Measurements from ENCODE around the gene ADAMTS2.

- TF ChIP-seq EZH2phosphoT487 (IDR thresholded peaks at IDR 0.05; ENCODE audit: insufficient read depth, low read depth) (no peak), EZH2 (IDR thresholded peaks at IDR 0.05; ENCODE audit: insufficient read depth, poor library complexity, severe bottlenecking) (no peak)
Measured at GRCh38 chr5:179380211-179381035, 35.2 kb upstream of the ADAMTS2 start.
